NCI-H748 (cell line): ENCODE data around the gene CIAPIN1.

Experiments
- DNase-seq: peaks from one replicate; lab custom pipeline; 2025; ENCODE audit not compliant: unreplicated experiment; lab: John Stamatoyannopoulos, UW

CIAPIN1 gene

DNA sequence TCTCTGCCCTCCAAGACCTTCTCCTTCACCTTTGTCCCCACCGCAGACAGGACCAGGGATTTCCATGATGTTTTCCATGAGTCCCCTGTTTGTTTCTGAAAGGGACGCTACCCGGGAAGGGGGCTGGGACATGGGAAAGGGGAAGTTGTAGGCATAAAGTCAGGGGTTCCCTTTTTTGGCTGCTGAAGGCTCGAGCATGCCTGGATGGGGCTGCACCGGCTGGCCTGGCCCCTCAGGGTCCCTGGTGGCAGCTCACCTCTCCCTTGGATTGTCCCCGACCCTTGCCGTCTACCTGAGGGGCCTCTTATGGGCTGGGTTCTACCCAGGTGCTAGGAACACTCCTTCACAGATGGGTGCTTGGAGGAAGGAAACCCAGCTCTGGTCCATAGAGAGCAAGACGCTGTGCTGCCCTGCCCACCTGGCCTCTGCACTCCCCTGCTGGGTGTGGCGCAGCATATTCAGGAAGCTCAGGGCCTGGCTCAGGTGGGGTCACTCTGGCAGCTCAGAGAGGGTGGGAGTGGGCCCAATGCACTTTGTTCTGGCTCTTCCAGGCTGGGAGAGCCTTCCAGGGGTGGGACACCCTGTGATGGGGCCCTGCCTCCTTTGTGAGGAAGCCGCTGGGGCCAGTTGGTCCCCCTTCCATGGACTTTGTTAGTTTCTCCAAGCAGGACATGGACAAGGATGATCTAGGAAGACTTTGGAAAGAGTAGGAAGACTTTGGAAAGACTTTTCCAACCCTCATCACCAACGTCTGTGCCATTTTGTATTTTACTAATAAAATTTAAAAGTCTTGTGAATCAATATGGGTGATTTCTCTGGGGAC, 62.7 kb downstream of the CIAPIN1 start:
- no peak for DNase-seq

- no peak for DNase-seq
Observed at GRCh38 chr16:57383276-57384247, 63.6 kb downstream of the CIAPIN1 start.

GRCh38 chr16:57382535-57383275, 64.5 kb downstream of the CIAPIN1 start:
- no peak for DNase-seq

DNA sequence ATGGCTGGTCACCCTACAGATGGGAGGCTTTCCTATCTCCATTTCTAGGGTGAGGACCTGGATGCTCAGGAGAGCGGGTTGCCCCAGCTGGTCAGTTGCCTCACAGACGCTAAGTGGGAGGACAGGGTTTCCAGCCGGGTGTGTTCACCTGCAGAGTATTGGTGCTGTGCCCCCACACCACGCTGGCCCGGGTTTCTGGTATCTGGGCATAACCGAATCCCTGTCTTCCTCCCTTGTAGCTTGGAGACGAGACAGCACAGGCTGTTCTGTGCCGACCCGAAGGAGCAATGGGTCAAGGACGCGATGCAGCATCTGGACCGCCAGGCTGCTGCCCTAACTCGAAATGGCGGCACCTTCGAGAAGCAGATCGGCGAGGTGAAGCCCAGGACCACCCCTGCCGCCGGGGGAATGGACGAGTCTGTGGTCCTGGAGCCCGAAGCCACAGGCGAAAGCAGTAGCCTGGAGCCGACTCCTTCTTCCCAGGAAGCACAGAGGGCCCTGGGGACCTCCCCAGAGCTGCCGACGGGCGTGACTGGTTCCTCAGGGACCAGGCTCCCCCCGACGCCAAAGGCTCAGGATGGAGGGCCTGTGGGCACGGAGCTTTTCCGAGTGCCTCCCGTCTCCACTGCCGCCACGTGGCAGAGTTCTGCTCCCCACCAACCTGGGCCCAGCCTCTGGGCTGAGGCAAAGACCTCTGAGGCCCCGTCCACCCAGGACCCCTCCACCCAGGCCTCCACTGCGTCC, 65.2 kb downstream of the CIAPIN1 start:
- no peak for DNase-seq

GRCh38 chr16:57380671-57381462, 66.3 kb downstream of the CIAPIN1 start:
- no peak for DNase-seq

DNA sequence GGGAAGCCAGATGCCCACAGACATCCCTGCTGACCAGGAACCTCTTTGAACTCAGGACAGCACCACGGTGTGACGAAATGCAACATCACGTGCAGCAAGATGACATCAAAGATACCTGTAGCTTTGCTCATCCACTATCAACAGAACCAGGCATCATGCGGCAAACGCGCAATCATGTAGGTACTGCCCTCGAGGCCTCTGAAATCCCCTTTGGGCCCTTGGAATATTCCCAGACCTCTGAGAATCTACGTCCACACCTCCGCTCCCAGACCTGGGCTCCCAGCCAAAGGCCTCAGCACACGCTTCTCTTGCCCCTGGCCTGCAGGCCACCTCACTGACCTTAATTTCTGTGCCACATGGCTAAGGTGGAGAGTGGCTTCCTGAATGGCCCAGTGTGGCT, 67.6 kb downstream of the CIAPIN1 start:
- no peak for DNase-seq
